ENCODE results near the gene DNPH1. TPM values are rescaled to one million over a fixed set of nuclear protein-coding genes. Genes with fewer than 3 reads are reported as not detected.

The DNPH1 gene
- polyA plus RNA-seq, 3 donors = 31.9 to 55.4 (median 42.7) TPM

GRCh38 chr6:43255408-43256054 is 26.2 kb upstream of the DNPH1 start:
- Histone ChIP-seq H3K4me1 (ENCODE audit: control insufficient read depth in 1 of 2, insufficient read depth in 2 of 2, low read length in 2 of 2) (no peaks in the 10 kb centered on the region), H3K4me2 (replicated peaks; ENCODE audit: extremely low read depth, low read length, poor library complexity, severe bottlenecking) (no peak overlapping the region), H4K20me1 (ENCODE audit: insufficient read depth, low read length) (no peaks in the 10 kb centered on the region), H3K9me3 (replicated peaks in 1 of 2; ENCODE audit: control insufficient read depth in 1 of 2, insufficient read depth in 1 of 2, low read length in 2 of 2) (no peaks in the 10 kb centered on the region), H3K79me2 (ENCODE audit: insufficient read depth, low read length) (no peaks in the 10 kb centered on the region), H2AFZ (ENCODE audit: insufficient read depth, low read depth, low read length, poor library complexity, severe bottlenecking) (no peak overlapping the region), H3K9ac (ENCODE audit: insufficient read depth, low read length, poor library complexity, severe bottlenecking) (no peak overlapping the region), H3K27ac (ENCODE audit: low read depth in 1 of 2, low read length in 2 of 2) (no peak overlapping the region), H3K4me3 (replicated peaks in 1 of 3; ENCODE audit: low read depth in 2 of 3, low read length in 3 of 3) (no peak overlapping the region), H3K36me3 (replicated peaks in 1 of 2; ENCODE audit: control insufficient read depth in 1 of 2, insufficient read depth in 2 of 2, low read length in 2 of 2) (no peaks in the 10 kb centered on the region), H3K27me3 (ENCODE audit: control insufficient read depth in 2 of 2, insufficient read depth in 2 of 2, low read length in 2 of 2) (peaks cover 10 to 29% of the 10 kb centered on the region in 2 donors)
- TF ChIP-seq CTCF (IDR thresholded peaks at IDR 0.05) = no peak
- H3K9me3 Mint-ChIP-seq = peaks cover 0 to 6% (median 0%) of the 10 kb centered on the region in 7 donors
- 84% methylated on average over 8 of the region's 11 CpGs for WGBS (ENCODE audit: insufficient coverage)
- H3K4me1 Mint-ChIP-seq = peaks cover 7% of the 10 kb centered on the region
- H3K27ac Mint-ChIP-seq = no peak overlapping the region
- peaks cover 37 to 42% (median 39%) of the 10 kb centered on the region in 3 donors for H3K27me3 Mint-ChIP-seq (ENCODE audit: low read depth in 3 of 3)
- H3K4me3 Mint-ChIP-seq = no peak overlapping the region
- intact Hi-C loops (cut with micrococcal nuclease) = no loop called here
- no peaks in the 10 kb centered on the region for H3K36me3 Mint-ChIP-seq
- no peak for DNase-seq

- WGBS (ENCODE audit: insufficient coverage) = 74% methylated on average over 6 of the region's 11 CpGs
- H3K4me1 Mint-ChIP-seq = peaks cover 7% of the 10 kb centered on the region
- peaks cover 10 to 36% of the 10 kb centered on the region in 2 donors for H3K27me3 ChIP-seq (ENCODE audit: control insufficient read depth in 2 of 2, insufficient read depth in 2 of 2, low read length in 2 of 2)
Measured at GRCh38 chr6:43254846-43255245, 25.6 kb upstream of the DNPH1 start.

More at GRCh38 chr6:43254846-43255245, 25.6 kb upstream of the DNPH1 start:
- peaks cover 0 to 6% (median 0%) of the 10 kb centered on the region in 7 donors for H3K9me3 Mint-ChIP-seq
- Histone ChIP-seq H3K79me2 (ENCODE audit: insufficient read depth, low read length) (no peaks in the 10 kb centered on the region), H3K4me2 (replicated peaks; ENCODE audit: extremely low read depth, low read length, poor library complexity, severe bottlenecking) (no peak overlapping the region), H3K9me3 (replicated peaks in 1 of 2; ENCODE audit: control insufficient read depth in 1 of 2, insufficient read depth in 1 of 2, low read length in 2 of 2) (no peaks in the 10 kb centered on the region), H3K36me3 (replicated peaks in 1 of 2; ENCODE audit: control insufficient read depth in 1 of 2, insufficient read depth in 2 of 2, low read length in 2 of 2) (no peaks in the 10 kb centered on the region), H3K27ac (ENCODE audit: low read depth in 1 of 2, low read length in 2 of 2) (no peak overlapping the region), H3K4me3 (replicated peaks in 1 of 3; ENCODE audit: low read depth in 2 of 3, low read length in 3 of 3) (no peak overlapping the region), H3K9ac (ENCODE audit: insufficient read depth, low read length, poor library complexity, severe bottlenecking) (no peak overlapping the region), H3K4me1 (ENCODE audit: control insufficient read depth in 1 of 2, insufficient read depth in 2 of 2, low read length in 2 of 2) (no peaks in the 10 kb centered on the region), H2AFZ (ENCODE audit: insufficient read depth, low read depth, low read length, poor library complexity, severe bottlenecking) (no peak overlapping the region), H4K20me1 (ENCODE audit: insufficient read depth, low read length) (no peaks in the 10 kb centered on the region)
- no peak for TF ChIP-seq CTCF (IDR thresholded peaks at IDR 0.05)
- no peak for DNase-seq
- no peak overlapping the region for H3K27ac Mint-ChIP-seq
- intact Hi-C loops (cut with micrococcal nuclease) = no loop called here
- H3K27me3 Mint-ChIP-seq (ENCODE audit: low read depth in 3 of 3) = peaks cover 37 to 49% (median 45%) of the 10 kb centered on the region in 3 donors
- H3K36me3 Mint-ChIP-seq = no peaks in the 10 kb centered on the region
- no peak overlapping the region for H3K4me3 Mint-ChIP-seq
